Measurements from ENCODE around the gene PCSK2. TPM values are rescaled to one million over a fixed set of nuclear protein-coding genes. Genes with fewer than 3 reads are reported as not detected.

The PCSK2 gene
- total RNA-seq, 1 donor from 2014 or later = not detected

- no peak for DNase-seq (ENCODE audit: low spot score)
Observed at GRCh38 chr20:17236766-17237165, 9.9 kb downstream of the PCSK2 start.

- DNase-seq (ENCODE audit: low spot score) = no peak
Observed at GRCh38 chr20:17248224-17248623, 21.4 kb downstream of the PCSK2 start.

DNA sequence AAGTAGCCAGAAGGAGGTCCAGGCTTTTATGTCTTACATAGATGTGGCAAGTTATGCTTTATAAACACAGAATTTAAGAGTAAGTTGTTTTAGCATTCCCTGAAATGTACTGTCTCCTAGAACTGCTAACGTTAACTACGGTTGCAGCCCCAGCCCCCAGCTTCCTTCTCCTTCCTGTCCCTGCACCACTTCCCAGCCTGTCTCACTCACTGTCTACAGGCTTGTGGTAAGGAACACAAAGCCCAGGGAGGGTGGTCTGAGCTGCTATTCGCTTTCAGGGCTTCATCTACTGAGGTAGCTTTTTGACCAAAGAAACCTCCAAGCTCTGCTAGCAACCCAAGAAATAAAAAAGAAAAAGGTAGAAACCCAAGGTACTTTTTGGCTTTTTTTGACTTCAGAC is 35.9 kb downstream of the PCSK2 start:
- no peak for DNase-seq (ENCODE audit: low spot score)

DNA sequence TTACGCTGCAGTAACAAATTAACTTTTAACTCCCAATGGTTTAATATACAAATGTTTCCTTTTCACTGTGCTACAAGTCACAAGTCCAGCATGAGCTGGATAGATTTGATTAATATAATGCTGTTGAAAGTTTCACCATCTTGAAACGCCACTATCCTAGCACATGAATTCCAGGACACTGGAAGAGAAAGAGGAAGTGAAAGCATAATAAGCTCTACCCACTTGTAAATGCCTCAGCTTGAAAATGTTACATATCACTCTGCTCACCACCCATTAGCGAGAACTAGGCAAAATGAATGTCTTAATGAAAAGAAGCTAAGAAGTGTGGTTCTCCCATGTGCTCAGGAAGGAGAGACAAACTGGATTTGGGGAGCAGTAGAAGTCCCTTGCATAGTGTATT is 46.9 kb downstream of the PCSK2 start:
- no peak for DNase-seq (ENCODE audit: low spot score)

GRCh38 chr20:17276101-17276500 is 49.3 kb downstream of the PCSK2 start:
- DNase-seq (ENCODE audit: low spot score) = no peak

- DNase-seq (ENCODE audit: low spot score) = no peak
Observed at GRCh38 chr20:17281478-17281877, 54.6 kb downstream of the PCSK2 start.

DNA sequence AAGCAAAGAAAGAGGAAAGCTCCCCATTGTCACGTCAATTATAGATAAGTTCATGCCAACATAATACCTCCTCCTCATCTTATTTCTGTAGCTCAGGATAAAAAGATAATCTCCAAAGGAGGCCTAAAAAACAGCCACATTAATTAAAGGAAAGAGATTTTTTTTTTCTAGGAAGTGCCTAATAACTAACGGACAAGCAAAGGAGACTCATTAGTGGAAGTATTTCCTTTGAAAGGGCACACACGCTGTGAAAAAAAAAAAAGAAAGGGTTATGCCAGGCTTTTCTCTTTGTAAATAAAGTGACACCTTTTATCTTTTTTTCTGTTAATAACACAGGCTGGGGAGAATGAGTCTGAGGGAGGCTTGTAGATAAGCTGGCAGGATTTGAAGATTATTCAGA is 55.7 kb downstream of the PCSK2 start:
- DNase-seq (ENCODE audit: low spot score) = no peak

DNA sequence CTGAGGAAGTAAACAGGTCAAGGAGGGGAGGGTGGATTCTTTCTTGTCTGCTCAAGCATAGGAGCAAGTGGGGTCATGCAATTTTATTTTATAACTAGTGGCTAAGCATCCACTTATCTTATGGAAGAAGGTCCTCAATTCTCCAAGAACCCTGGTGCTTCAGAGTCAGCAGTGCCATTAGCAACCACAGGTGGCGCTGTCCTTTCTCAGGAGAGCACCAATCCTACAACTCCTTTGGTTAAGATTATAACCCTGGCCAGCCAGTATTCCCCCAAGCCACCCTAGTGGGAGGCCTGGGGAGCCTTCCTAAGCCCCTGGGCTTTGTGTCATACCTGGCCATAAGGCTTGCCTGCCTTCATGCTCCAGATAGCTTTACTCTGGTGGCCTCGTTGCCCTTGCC is 60.7 kb downstream of the PCSK2 start:
- no peak for DNase-seq (ENCODE audit: low spot score)

GRCh38 chr20:17287998-17288397 is 61.2 kb downstream of the PCSK2 start:
- no peak for DNase-seq (ENCODE audit: low spot score)

DNA sequence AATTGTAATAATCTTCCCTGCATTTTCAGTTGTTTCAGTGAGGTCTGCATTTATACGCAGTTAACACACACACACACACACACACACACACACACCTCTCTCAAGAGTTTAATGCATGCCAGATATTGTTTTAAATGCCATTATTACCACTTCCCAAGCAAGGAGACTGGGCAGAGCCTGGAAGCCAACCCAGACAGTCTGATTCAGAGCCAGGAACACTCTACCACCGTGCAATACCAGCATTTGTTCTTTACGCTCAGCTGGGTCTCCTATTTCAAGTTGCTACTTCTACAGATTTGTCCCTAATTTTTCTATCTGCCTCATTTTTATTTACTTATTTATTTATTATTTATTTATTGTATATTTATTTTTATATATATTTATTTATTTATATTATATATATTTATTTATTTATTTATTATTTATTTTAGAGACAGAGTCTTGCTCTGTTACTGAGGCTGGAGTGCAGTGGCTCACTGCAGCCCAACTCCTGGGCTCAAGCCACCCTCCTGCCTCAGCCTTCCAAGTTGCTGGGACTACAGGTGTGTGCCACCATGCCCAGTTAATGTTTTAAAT is 68.4 kb downstream of the PCSK2 start:
- DNase-seq (ENCODE audit: low spot score) = no peak

DNA sequence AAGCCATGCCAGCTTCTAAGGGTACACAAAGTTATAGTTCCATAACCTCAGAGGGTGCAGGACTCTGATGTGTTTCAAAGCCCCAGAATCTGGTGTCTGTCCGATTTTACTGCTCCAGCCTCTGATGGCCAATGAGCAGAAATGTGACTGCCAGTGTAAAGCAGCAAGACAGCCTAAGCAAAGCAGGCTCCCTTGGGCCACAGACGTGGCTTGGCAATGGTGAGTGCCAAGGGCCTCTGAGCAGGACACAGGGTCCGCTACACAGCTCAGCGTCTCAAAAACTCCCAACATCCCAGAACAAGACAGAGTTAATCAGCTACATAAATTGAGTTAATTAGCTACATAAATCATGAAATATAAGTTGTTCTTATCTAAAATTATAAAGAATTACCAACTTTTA is 69.2 kb downstream of the PCSK2 start:
- no peak for DNase-seq (ENCODE audit: low spot score)

GRCh38 chr20:17298171-17298570 is 71.3 kb downstream of the PCSK2 start:
- DNase-seq (ENCODE audit: low spot score) = no peak

- no peak for DNase-seq (ENCODE audit: low spot score)
Observed at GRCh38 chr20:17298751-17299150, 71.9 kb downstream of the PCSK2 start.

GRCh38 chr20:17300113-17300512 is 73.3 kb downstream of the PCSK2 start:
- no peak for DNase-seq (ENCODE audit: low spot score)

DNA sequence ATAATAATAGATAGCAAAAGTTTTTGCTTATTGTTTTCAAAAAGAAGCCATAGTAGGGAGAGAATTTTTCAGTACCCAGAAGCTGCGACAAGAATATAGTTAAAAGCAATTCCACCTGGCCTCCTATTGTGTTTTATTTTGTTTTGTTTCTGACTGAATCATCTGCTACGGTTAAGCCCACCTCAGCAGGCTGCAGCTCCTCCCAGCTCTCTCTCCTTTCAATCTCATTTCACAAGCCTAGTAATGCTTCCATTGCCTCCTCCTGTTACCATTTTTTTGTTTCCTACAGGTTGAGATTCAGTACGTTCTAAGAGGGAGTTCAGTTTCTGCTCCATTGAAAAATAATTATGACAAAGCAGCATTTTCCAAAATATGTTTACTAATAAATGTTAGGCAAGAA is 77.9 kb downstream of the PCSK2 start:
- no peak for DNase-seq (ENCODE audit: low spot score)

DNA sequence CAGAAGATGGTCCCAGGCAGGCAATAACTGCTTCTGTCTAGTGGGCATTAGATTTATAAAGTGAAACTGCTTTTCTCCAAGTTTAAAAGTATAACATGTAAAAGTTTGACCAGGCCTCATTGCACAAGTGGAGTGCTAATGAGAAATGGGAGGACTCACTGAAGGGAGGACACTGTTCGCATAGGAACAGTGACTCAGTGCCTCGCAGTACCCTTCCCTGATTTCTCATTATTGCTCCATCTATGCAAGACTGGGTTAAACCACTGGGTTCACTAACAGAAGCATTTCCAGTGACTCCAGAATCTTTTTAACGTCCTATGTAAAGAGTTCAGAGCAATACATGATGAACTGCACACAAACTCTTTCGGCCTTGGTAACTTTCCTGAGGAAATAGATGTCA is 79.6 kb downstream of the PCSK2 start:
- DNase-seq (ENCODE audit: low spot score) = no peak

- no peak for DNase-seq (ENCODE audit: low spot score)
Observed at GRCh38 chr20:17314264-17314663, 87.4 kb downstream of the PCSK2 start.

DNA sequence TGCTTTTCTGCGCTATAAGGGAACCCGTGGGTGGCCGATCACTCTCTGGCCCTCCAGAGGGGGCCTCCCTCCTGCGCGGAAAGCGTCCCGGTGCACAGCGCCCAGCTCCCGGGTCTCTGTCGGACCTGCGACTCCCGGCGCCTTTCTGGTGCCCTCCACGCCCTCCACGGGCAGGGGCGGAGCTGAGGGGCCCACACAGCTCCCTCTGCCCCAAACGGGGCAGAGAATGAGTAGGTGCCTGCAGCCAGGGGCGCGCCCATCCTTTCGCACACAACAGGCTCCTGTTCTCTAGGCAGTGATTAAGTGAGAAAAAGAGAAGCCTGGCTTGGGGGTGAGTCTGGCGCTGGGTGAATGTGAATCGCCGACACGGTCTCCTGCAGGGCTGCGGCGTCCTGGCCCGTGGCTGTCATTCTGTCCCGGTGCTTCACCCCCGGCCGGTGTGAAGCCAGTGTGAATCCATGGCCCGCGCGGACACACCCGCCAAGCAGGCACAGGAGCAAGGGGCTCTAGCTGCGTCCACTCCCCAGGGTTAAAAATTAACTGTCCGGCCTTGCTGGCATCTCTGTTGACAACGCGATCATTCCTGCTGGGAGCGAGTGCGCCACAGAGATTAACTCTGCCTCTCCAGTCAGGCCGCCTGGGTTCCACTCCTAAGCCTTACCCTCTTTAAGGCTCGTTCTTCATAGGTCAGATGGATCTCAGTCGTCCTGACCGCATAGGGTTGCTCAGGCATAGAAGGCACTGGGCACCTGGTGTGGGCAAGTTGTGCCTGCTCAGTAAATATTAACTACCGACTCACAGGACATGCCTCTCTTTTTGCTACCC is 88.8 kb downstream of the PCSK2 start:
- no peak for DNase-seq (ENCODE audit: low spot score)

DNA sequence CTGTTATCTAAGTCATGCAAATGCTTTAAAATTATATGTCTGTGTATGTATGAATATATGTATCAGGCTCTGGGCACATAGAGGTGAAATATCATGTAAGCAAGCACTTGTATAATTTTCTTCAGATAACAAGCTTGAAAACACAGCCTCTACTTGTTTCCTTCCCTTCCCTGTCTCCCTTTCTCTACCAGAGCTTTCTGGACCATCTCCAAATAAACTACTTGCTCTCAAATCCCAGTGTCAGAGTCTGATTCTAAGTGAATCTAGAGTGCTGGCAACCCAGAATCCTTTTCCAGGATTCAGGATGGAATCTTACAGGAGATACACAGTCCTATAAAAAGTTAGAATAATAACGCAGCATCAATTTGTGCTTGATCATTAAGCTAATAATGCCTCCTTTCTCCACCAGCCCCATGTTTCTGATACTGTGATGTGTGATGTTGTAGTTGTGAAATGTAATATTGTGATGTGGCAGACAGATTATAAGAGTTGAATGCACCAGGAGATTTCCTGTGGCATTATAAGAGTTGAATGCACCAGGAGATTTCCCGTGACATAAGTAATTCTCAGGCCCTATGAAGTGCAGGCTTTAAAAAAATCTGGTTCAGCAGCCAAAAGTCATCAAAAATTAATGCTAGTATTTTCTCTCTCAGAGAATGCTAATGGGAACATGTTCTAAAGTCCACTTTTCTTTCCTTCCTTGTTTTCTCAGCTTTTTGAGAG is 89.6 kb downstream of the PCSK2 start:
- no peak for DNase-seq (ENCODE audit: low spot score)

- DNase-seq (ENCODE audit: low spot score) = no peak
Observed at GRCh38 chr20:17317341-17317740, 90.5 kb downstream of the PCSK2 start.

DNA sequence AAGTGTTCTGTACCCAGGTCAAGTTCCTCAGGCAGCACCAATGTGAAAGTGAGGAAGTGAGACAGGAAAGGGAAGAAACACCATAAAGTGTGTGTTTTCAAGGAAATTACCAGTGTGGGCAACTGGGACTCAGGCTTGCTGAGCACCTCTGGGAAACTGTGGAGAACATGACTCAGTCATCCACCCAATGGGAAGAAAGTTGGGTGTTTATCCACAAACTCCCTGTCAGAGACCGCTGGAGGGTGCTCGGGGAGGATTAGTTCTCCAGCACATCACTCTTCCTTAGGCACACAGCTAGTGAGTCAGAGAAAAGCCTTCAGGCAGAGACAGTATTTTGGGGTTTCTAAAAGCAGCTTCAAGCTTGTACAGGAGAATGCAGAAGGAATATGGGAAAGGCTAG is 93.6 kb downstream of the PCSK2 start:
- DNase-seq (ENCODE audit: low spot score) = no peak

- no peak for DNase-seq (ENCODE audit: low spot score)
Observed at GRCh38 chr20:17326096-17326495, 99.3 kb downstream of the PCSK2 start.
